ENCODE measurements around the gene TRAPPC3L. TPM values are rescaled to one million over a fixed set of nuclear protein-coding genes. Genes with fewer than 3 reads are reported as not detected.
A peak's percentile ranks its signal among the peaks of the same experiment; 100 is the strongest.

TRAPPC3L gene
- total RNA-seq, 1 donor from 2014 or later: not detected

DNA sequence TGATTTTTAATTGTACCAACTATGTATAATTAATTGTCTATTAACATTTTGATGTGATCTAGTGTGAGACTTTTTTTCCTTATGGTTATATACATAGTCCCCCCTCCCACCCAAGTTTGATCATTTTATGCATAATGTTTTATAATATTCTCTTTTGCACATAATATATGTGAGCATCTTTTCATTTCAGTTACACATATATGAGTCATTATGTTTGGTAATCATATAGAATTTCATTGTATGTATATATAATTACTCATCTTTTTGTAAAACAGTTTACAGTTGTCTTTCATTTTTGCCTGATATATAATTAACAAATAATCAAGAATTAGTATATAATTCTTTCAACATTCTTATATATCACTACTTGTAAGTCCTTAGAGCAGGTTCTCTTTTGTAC is 40.8 kb upstream of the TRAPPC3L start:
- Histone ChIP-seq H3K27me3 (no peaks in the 10 kb centered on the region), H3K9me3 (ENCODE audit: low read depth) (no peaks in the 10 kb centered on the region)

DNA sequence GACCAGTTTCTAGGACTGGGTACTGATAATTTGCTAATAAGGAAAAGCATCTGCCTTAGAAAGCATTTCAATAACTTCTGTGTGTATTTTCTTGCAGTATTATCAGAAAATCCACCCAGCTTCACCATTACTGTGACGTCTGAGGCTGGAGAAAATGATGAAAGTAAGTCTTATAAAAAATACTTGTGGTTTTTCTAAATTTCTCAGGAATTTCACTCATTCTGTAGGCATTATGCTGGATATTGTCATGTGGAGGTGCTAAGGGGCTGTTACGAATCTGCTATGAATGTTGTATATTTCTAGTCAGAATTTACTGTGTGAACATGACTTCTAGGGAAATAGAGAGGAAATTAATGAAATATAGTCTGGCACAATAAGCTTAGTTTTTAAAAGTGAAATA is 34.7 kb upstream of the TRAPPC3L start:
- Histone ChIP-seq H4K20me1 (ENCODE audit: low read depth) (peaks cover 2% of the 10 kb centered on the region), H3K9me3 (ENCODE audit: low read depth) (no peaks in the 10 kb centered on the region), H2AFZ (replicated peaks) (no peak overlapping the region), H3K79me2 (ENCODE audit: low read depth) (peaks cover 38% of the 10 kb centered on the region), H3K4me3 (no peak overlapping the region), H3K4me1 (no peaks in the 10 kb centered on the region), H3K27me3 (no peaks in the 10 kb centered on the region), H3K9ac (no peak overlapping the region), H3F3A (ENCODE audit: low read depth) (no peaks in the 10 kb centered on the region), H3K4me2 (no peak overlapping the region), H3K27ac (no peak overlapping the region), H3K36me3 (no peaks in the 10 kb centered on the region)
- no peak for DNase-seq (ENCODE audit: low spot score)
- H3K27ac Mint-ChIP-seq: no peak overlapping the region
- no peaks in the 10 kb centered on the region for H3K9me3 Mint-ChIP-seq
- TF ChIP-seq, protein P1, sequence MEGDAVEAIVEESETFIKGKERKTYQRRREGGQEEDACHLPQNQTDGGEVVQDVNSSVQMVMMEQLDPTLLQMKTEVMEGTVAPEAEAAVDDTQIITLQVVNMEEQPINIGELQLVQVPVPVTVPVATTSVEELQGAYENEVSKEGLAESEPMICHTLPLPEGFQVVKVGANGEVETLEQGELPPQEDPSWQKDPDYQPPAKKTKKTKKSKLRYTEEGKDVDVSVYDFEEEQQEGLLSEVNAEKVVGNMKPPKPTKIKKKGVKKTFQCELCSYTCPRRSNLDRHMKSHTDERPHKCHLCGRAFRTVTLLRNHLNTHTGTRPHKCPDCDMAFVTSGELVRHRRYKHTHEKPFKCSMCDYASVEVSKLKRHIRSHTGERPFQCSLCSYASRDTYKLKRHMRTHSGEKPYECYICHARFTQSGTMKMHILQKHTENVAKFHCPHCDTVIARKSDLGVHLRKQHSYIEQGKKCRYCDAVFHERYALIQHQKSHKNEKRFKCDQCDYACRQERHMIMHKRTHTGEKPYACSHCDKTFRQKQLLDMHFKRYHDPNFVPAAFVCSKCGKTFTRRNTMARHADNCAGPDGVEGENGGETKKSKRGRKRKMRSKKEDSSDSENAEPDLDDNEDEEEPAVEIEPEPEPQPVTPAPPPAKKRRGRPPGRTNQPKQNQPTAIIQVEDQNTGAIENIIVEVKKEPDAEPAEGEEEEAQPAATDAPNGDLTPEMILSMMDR (IDR thresholded peaks at IDR 0.05): no peak
- TF ChIP-seq EZH2 (IDR thresholded peaks at IDR 0.05) (no peak), EZH2phosphoT487 (IDR thresholded peaks at IDR 0.05) (no peak)
- H3K36me3 Mint-ChIP-seq: peaks cover 5% of the 10 kb centered on the region
- H3K27me3 Mint-ChIP-seq (ENCODE audit: insufficient read depth, low read depth): no peaks in the 10 kb centered on the region
- no peak overlapping the region for H3K4me3 Mint-ChIP-seq
- no peaks in the 10 kb centered on the region for H3K4me1 Mint-ChIP-seq

More for the DNA sequence above, 40.8 kb upstream of the TRAPPC3L start:
- H3K27ac Mint-ChIP-seq: no peak overlapping the region
- TF ChIP-seq, protein P1 (IDR thresholded peaks at IDR 0.05): no peak
- TF ChIP-seq EZH2 (IDR thresholded peaks at IDR 0.05): no peak
- TF ChIP-seq EZH2phosphoT487 (IDR thresholded peaks at IDR 0.05): no peak
- DNase-seq (ENCODE audit: low spot score): no peak
- H3K9me3 Mint-ChIP-seq: no peaks in the 10 kb centered on the region
- Histone ChIP-seq H3K4me3 (no peak overlapping the region), H2AFZ (replicated peaks) (no peak overlapping the region), H3K79me2 (ENCODE audit: low read depth) (peaks cover 4% of the 10 kb centered on the region), H3K36me3 (peaks cover 8% of the 10 kb centered on the region), H3F3A (ENCODE audit: low read depth) (no peaks in the 10 kb centered on the region), H3K4me1 (no peaks in the 10 kb centered on the region), H4K20me1 (ENCODE audit: low read depth) (no peaks in the 10 kb centered on the region), H3K27ac (no peak overlapping the region), H3K9ac (no peak overlapping the region), H3K4me2 (no peak overlapping the region)
- no peak overlapping the region for H3K4me3 Mint-ChIP-seq
- H3K36me3 Mint-ChIP-seq: peaks cover 17% of the 10 kb centered on the region
- no peaks in the 10 kb centered on the region for H3K27me3 Mint-ChIP-seq (ENCODE audit: insufficient read depth, low read depth)
- no peaks in the 10 kb centered on the region for H3K4me1 Mint-ChIP-seq

DNA sequence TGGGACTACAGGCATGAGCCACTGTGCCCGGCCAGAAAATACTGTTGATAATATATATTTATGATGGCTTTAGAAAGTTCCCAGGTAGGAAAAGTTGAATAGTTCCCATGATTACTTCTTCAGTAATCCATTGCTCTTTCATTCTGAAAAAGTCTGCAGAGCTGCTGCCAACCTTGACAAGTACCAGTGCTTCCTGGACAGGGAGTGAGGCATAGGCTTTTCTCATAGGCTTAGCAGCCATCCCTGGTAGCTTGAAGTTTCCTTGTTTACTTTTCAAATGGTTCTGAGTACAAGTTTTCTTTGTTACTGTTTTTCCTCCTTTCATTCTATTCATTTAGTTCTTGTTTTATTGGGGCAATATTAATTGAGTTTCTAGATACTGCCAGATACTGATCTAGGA is 33.7 kb upstream of the TRAPPC3L start:
- Histone ChIP-seq H3F3A (ENCODE audit: low read depth) (no peaks in the 10 kb centered on the region), H2AFZ (replicated peaks) (no peak overlapping the region), H3K36me3 (no peaks in the 10 kb centered on the region), H3K27me3 (no peaks in the 10 kb centered on the region), H4K20me1 (ENCODE audit: low read depth) (peaks cover 2% of the 10 kb centered on the region), H3K4me2 (no peak overlapping the region), H3K9me3 (ENCODE audit: low read depth) (no peaks in the 10 kb centered on the region), H3K9ac (no peak overlapping the region), H3K79me2 (ENCODE audit: low read depth) (peaks cover 48% of the 10 kb centered on the region), H3K4me1 (no peaks in the 10 kb centered on the region), H3K27ac (no peak overlapping the region), H3K4me3 (no peak overlapping the region)
- no peak for DNase-seq (ENCODE audit: low spot score)
- H3K27me3 Mint-ChIP-seq (ENCODE audit: insufficient read depth, low read depth): no peaks in the 10 kb centered on the region
- H3K4me1 Mint-ChIP-seq: no peaks in the 10 kb centered on the region
- peaks cover 5% of the 10 kb centered on the region for H3K36me3 Mint-ChIP-seq
- peak overlapping the region; percentile 10 for H3K27ac Mint-ChIP-seq
- no peak overlapping the region for H3K4me3 Mint-ChIP-seq
- TF ChIP-seq, protein P1 (IDR thresholded peaks at IDR 0.05): no peak
- TF ChIP-seq EZH2 (IDR thresholded peaks at IDR 0.05) (no peak), EZH2phosphoT487 (IDR thresholded peaks at IDR 0.05) (no peak)
- no peaks in the 10 kb centered on the region for H3K9me3 Mint-ChIP-seq

All from neural progenitor cell (in vitro differentiated cells).